Measurements from ENCODE around the gene FGF14. TPM values are rescaled to one million over a fixed set of nuclear protein-coding genes. Genes with fewer than 3 reads are reported as not detected.

FGF14 gene
- total and polyA plus RNA-seq, 2 of the 4 experiments (the other 2 are of a cell fraction), result under 0.01 TPM; not detected in 1

DNA sequence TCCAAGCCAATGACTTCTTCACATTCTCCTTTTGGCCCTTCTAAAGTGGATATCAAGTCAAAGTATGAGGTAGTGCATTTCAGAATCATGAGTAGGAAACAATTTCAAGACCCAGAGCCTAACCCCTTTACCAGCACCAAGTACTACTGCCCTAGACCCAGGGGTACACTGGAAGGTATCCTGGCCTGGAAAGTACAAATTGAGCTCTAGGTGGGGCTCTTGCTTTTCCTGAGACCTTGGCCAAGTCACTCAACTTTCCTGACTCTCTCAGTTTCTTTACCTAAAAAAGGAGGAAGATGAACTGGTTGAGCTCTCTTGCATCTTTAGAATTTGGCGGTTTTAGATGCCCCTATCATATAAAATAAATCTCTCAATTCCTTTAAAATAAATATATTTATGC, 204.7 kb downstream of the FGF14 start:
- Histone ChIP-seq H2AK9ac (replicated peaks; ENCODE audit: low read depth, low read length, poor library complexity) (no peak overlapping the region), H4K5ac (ENCODE audit: low read depth, low read length) (no peak overlapping the region), H3K79me1 (ENCODE audit: low read depth in 1 of 2, low read length in 2 of 2) (no peaks in the 10 kb centered on the region), H2AK5ac (ENCODE audit: low read depth, low read length) (no peak overlapping the region), H2BK15ac (ENCODE audit: low read depth, low read length) (0 out of 3 replicates have a peak overlapping the region, but pooled peaks have one; percentile 43), H3K9me1 (ENCODE audit: insufficient read depth, low read length) (peaks cover 8% of the 10 kb centered on the region), H4K8ac (ENCODE audit: low read depth in 2 of 2, low read length in 2 of 2) (no peak overlapping the region), H4K91ac (ENCODE audit: insufficient read depth, low read depth, low read length) (no peak overlapping the region), H3K9me3 (ENCODE audit: control insufficient read depth, insufficient read depth, low read length) (no peaks in the 10 kb centered on the region), H3K4me1 (ENCODE audit: control insufficient read depth, insufficient read depth, low read length) (peaks cover 4% of the 10 kb centered on the region; the same call in 1 of the 2 replicates), H3K56ac (ENCODE audit: extremely low read depth, insufficient read depth, low read length) (no peak overlapping the region), H3K4me2 (ENCODE audit: low read depth, low read length) (no peak overlapping the region), H3K36me3 (ENCODE audit: control insufficient read depth, insufficient read depth, low read length) (no peaks in the 10 kb centered on the region), H3K23ac (ENCODE audit: low read depth, low read length) (no peak overlapping the region), H3K9ac (ENCODE audit: low read depth, low read length) (no peak overlapping the region), H2AFZ (replicated peaks; ENCODE audit: low read length, poor library complexity) (no peak overlapping the region), H3K18ac (ENCODE audit: low read depth, low read length) (no peak overlapping the region), H2BK5ac (ENCODE audit: low read depth, low read length, poor library complexity, severe bottlenecking) (no peak overlapping the region), H2BK20ac (ENCODE audit: low read depth, low read length) (peak overlapping the region; percentile 11; the same call in 1 of the 2 replicates), H3K27ac (ENCODE audit: insufficient read depth, low read length) (no peak overlapping the region), H3K27me3 (ENCODE audit: control insufficient read depth, insufficient read depth, low read length) (no peaks in the 10 kb centered on the region), H2BK120ac (ENCODE audit: low read depth, low read length) (no peak overlapping the region), H3K14ac (replicated peaks; ENCODE audit: low read depth, low read length) (no peak overlapping the region), H3K4me3 (ENCODE audit: insufficient read depth, low read depth, low read length) (no peak overlapping the region), H3K4ac (ENCODE audit: low read depth, low read length) (no peak overlapping the region), H4K20me1 (ENCODE audit: insufficient read depth, low read length) (no peaks in the 10 kb centered on the region)
- dilution Hi-C loops (cut with HindIII; ENCODE audit: low sequenced_read_pairs, unreplicated experiment), result no loop called here
- in situ Hi-C loops (cut with MboI; ENCODE audit: low sequenced_read_pairs), result no loop called here
- BruUV-seq (replicated peaks), result no TSS peak
- ChIA-PET POLR2A (ENCODE audit: unreplicated experiment) (no interaction called here), CTCF (no interaction called here)
- TF ChIP-seq CHD1 (IDR thresholded peaks at IDR 0.05; ENCODE audit: low read depth, low read length) (no peak), CEBPB (IDR thresholded peaks at IDR 0.05; ENCODE audit: low read depth, low read length) (no peak), BHLHE40 (IDR thresholded peaks at IDR 0.05; ENCODE audit: low read depth, low read length) (no peak), RCOR1 (IDR thresholded peaks at IDR 0.05; ENCODE audit: insufficient replicate concordance, low read length) (no peak), POLR2A (IDR thresholded peaks at IDR 0.05; ENCODE audit: low read depth, low read length) (no peak), MAFK (IDR thresholded peaks at IDR 0.05; ENCODE audit: low read depth, low read length) (no peak), MAZ (IDR thresholded peaks at IDR 0.05; ENCODE audit: borderline replicate concordance, low read depth, low read length) (no peak), NFE2L2 (IDR thresholded peaks at IDR 0.05; ENCODE audit: low read depth, low read length) (no peak), SMC3 (IDR thresholded peaks at IDR 0.05; ENCODE audit: low read depth, low read length) (0 out of 2 replicates have a peak, but pooled peaks have one; percentile 7), FOS (IDR thresholded peaks at IDR 0.05; ENCODE audit: low read depth, low read length) (no peak), RAD21 (IDR thresholded peaks at IDR 0.05; ENCODE audit: low read length) (peak; percentile 32; the same call in 1 of the 2 replicates), RFX5 (IDR thresholded peaks at IDR 0.05; ENCODE audit: low read depth, low read length) (no peak), MXI1 (IDR thresholded peaks at IDR 0.05; ENCODE audit: borderline replicate concordance, low read depth, low read length) (no peak)
- TF ChIP-seq, protein P1, sequence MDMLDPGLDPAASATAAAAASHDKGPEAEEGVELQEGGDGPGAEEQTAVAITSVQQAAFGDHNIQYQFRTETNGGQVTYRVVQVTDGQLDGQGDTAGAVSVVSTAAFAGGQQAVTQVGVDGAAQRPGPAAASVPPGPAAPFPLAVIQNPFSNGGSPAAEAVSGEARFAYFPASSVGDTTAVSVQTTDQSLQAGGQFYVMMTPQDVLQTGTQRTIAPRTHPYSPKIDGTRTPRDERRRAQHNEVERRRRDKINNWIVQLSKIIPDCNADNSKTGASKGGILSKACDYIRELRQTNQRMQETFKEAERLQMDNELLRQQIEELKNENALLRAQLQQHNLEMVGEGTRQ (IDR thresholded peaks at IDR 0.05; ENCODE audit: low read depth, low read length), result no peak
- TF ChIP-seq, protein P2, sequence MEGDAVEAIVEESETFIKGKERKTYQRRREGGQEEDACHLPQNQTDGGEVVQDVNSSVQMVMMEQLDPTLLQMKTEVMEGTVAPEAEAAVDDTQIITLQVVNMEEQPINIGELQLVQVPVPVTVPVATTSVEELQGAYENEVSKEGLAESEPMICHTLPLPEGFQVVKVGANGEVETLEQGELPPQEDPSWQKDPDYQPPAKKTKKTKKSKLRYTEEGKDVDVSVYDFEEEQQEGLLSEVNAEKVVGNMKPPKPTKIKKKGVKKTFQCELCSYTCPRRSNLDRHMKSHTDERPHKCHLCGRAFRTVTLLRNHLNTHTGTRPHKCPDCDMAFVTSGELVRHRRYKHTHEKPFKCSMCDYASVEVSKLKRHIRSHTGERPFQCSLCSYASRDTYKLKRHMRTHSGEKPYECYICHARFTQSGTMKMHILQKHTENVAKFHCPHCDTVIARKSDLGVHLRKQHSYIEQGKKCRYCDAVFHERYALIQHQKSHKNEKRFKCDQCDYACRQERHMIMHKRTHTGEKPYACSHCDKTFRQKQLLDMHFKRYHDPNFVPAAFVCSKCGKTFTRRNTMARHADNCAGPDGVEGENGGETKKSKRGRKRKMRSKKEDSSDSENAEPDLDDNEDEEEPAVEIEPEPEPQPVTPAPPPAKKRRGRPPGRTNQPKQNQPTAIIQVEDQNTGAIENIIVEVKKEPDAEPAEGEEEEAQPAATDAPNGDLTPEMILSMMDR (conservative IDR thresholded peaks at IDR 0.05; ENCODE audit: low read depth, low read length), result peak; percentile 23
- TF ChIP-seq, protein P3, sequence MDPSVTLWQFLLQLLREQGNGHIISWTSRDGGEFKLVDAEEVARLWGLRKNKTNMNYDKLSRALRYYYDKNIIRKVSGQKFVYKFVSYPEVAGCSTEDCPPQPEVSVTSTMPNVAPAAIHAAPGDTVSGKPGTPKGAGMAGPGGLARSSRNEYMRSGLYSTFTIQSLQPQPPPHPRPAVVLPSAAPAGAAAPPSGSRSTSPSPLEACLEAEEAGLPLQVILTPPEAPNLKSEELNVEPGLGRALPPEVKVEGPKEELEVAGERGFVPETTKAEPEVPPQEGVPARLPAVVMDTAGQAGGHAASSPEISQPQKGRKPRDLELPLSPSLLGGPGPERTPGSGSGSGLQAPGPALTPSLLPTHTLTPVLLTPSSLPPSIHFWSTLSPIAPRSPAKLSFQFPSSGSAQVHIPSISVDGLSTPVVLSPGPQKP (IDR thresholded peaks at IDR 0.05; ENCODE audit: borderline replicate concordance, low read depth, low read length), result no peak
- no CpG with 5 or more reads among the region's 1 CpG for WGBS, 2 experiments (ENCODE audit: extremely low coverage in 2 of 2, insufficient read length in 1 of 2)
- DNase-seq, result peak; percentile 8
- ATAC-seq (ENCODE audit: low read depth), result no peak
- intact Hi-C loops (cut with micrococcal nuclease), result loop anchor here (1.0 to 5.0 kb wide), 3 partner anchors 255 to 360 kb away; no protein-coding TSS in a partner anchor

Measured in IMR-90 (cell line).